Measurements from ENCODE around the gene PRM2.

The PRM2 gene

DNA sequence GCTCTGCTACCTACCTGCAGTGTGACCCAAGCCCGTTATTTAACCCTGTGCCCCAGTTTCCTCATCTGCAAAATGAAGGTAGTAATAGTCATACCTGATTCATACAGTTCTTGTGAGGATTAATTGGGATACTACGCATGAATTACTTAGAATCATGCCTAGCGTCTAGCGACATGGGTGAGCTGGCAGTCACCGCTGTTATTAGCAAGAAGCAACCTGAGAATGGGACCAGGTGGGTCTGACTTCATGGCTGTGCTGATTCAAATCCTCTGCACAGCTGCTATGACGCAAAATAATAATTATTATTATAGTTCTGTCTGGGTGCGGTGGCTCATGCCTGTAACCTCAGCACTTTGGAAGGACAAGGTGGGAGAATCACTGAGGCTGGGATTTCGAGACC, 28.1 kb downstream of the PRM2 start:
- no peak for DNase-seq (ENCODE audit: low spot score)

DNA sequence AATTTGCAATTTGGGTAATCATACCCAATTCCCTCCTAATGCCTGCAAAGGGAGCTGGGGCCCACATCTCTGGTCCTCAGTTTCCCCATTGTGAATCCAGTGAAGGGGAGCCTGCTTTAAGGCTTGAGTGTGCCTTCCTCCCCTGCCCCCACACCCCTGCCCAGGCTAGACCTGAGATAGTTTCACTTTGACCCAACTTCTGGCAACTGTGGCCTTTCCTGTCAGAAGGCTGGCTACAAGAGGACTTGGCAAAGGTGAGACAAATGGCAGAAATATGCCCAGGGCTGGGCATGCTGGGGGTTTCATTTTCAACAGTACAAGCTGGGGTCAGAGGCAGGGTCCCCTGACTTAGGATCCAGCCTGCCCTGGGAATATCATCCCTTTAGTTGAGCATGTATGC, 30.3 kb downstream of the PRM2 start:
- no peak for DNase-seq (ENCODE audit: low spot score)

DNA sequence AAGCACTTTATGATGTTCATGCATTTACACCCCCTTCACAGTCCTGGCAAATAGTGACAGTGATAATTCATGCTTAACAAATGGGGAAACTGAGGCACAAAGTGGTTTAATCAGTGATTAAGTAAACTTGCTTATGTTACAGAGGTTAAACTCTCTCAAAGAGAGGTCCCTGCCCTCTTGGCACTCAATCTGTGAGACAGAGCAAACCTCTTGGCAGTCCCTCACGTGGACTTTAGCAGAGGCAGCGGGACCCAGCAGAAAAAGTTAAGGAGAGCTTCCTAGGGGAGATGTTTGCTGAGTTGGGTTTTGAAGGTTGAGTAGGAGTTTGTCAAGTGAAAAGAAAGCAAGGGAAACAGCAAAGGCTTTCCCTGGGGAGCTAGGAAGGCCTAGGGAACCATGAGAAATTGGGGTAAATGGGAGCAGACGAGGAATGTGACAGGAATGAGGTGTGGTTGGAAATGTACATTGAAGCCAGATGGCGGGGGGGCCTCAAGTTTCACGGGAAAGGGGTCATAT, 31.0 kb downstream of the PRM2 start:
- DNase-seq (ENCODE audit: low spot score), result no peak

DNA sequence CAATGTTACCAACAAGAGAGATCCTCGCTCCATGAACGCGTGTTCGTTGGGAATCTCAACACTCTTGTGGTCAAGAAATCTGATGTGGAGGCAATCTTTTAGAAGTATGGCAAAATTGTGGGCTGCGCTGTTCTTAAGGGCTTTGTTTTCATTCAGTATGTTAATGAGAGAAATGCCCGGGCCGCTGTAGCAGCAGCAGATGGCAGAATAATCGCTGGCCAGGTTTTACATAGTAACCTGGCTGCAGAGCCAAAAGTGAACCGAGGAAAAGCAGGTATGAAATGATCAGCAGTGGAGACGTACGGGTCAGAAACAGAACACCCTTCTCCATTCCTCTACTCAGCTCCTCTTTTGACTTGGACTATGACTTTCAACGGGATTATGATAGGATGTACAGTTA, 33.6 kb downstream of the PRM2 start:
- DNase-seq (ENCODE audit: low spot score), result no peak

DNA sequence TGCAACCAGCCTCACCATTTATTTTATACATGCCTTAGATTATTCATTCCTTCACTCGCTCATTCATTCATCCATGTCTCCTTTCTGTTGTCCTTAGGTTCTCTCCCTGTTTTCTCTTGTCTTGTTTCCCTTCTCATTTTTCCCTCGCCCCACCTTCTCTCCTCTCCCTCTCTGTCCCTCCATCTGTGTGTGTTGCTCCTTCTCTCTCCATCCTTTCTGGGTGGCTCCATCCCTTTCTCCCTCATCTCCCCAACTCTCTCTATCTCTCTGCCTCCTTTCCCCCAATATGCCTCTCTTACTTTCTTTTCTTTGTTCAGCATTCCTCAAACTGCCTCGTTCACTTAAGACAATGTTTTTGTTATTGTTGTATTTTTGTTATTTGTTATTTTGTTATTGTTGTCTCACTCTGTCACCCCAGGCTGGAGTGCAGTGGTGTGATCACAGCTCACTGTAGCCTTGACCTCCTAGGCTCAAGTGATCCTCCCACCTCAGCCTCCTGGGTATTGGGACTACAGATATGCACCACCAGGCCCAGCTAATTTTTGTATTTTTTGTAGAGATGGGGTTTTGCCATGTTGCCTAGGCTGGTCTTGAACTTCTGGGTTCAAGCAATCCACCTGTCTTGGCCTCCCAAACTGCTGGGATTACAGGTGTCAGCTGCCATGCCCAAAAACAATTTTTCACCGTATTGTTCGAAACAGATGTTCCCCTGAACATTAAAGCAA, 34.6 kb downstream of the PRM2 start:
- no peak for DNase-seq (ENCODE audit: low spot score)

DNA sequence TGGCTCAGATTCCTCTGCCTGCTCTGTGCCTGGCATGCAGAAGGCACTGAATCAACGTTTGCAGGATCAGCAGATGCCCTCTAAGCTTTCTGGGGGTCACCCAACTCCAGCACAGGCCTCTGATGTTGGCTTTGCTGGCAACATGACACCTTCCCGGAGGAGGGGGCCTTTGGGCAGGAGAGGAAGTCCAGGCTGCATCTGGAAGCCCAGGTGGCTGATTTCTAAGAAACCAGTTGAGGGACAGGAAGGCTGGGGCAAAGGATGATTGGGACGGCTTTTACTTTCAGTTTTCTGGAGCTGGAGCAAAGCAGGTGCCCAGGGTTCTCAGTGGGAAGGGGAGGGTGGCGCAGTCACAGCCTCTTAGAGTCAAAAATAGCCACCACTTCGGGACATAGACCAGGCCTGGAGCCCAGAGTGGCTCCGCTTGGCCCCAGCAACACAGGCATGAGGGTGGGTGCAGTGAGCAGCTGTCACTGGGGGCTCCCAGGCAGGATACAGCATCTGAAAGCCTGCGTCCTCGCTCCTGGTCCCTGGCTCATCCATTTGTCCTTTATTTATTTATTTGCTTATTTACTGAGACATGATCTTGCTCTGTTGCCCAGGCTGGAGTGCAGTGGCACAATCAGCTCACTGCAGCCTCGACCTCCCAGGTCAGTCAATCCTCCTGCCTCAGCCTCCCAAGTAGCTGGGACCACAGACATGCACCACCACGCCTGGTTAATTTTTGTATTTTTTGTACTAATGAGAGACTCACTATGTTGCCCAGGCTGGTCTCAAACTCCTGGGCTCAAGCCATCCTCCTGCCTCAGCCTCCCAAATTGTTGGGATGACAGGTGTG, 35.4 kb downstream of the PRM2 start:
- DNase-seq (ENCODE audit: low spot score), result no peak

DNA sequence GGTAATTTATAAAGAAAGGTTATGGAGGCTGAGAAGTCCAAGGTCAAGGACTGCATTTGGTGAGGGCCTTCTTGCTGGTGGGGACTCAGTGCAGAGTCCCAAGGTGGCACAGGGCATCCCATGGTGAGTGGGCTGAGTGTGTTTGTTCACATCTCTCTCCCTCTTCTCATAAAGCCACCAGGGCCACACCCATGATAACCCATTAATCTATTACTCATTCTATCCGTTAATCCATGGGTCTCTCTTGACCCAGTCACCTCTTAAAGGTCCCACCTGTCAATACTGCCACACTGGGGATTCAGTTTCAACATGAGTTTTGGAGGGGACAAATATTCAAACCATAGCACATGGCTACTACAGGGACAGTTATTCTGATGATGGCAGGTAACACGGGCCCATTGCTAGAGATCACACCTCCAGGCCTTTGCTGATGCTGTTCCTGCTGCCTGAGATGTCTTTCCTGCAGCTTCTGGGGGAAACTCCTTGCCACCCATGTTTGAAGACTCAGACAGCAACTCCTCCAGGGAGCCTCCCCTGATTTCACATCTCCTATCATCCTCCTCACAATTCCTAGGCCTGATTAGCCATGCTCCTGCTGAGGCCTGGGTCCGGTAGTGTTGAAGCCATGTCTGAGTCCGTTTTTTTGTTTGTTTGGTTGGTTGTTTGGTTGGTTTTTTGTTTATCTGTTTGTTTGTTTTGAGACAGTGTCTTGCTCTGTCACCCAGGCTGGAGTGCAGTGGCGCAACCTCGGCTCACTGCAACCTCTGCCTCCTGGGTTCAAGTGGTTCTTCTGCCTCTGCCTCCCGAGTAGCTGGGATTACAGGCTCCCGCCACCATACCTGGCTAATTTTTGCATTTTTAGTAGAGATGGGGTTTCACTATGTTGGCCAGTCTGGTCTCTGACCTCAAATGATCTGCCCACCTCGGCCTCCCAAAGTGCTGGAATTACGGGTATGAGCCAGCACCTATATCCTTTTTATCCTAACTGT, 36.3 kb downstream of the PRM2 start:
- DNase-seq (ENCODE audit: low spot score), result no peak

DNA sequence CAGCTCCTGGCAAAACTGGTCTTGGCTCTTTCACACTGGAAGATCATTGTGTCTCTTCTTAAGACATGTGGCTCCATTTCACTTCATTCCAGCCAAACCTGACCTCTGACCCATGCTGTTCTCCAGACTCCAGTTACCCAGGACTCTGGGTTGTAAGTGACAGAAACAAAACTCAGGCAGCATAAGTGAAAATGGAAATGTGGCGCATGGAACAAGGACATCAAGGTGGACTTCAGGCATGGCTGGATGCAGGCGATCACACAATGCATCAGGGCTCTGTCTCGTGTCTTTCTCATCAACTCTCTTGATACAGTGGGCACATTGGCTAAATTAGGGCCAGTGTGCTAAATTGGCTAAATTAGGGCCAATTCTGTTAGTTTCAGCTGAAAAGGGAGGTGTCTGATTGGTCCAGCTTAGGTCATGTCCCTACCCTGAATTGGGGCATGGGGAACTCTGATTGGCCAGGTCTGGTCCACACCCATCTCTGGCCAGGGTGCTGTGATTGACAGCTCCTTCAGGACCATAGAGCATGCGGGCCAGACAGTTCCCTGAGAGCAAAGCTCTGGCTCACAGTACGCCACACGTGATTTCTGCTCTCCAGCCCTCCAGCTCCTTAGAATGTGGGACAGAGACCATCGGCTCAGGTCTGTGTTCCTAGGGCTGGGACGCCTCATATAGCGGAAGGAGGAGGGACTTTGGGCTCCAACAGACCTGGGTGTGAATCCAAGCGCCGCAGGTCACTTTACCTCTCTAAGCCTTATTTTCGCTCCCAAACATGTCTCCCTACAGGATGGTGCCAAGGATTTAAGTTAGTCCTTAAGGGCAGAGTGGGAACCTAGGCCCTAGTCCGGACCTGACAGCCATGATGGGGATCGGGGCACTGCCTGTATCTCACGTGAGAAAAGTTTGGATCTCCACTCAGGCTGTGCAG, 37.7 kb downstream of the PRM2 start:
- no peak for DNase-seq (ENCODE audit: low spot score)

DNA sequence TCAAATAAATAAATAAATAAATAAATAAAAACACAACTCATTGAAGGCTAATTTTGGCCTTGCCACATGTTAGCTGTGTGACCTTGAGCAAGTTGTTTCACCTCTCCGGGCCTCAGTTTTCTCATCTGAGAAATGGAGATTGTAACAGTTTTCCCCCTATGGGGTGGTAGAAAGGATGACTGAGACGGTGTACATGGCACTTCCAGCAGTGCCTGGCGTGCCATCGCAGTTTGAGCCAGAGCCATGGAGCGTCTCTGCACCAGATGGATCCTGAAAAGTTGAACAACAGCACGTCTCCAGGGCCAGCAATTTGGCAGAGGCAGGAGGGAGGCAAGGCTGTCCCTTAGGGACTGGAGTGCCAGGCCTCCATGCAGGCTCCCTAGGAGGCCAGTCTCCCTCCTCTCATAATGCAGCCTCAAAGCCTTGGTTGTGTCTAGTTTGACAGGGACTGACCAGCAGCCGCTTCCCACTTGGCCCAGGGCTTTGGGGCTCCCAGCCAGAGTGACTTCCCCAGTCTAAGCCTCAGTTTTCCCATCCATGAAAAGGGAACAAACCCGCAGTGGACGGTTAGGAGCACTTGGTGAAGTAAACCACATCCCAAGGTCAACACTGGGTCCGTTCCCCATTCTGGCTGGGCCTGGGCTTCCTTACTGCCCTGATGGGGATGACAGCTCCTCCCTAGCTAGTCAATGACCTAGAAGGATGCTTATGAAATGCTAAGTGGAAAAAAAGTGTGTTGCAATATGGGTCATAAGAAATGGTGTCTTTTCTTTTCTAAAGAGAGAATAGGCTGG, 39.6 kb downstream of the PRM2 start:
- no peak for DNase-seq (ENCODE audit: low spot score)

DNA sequence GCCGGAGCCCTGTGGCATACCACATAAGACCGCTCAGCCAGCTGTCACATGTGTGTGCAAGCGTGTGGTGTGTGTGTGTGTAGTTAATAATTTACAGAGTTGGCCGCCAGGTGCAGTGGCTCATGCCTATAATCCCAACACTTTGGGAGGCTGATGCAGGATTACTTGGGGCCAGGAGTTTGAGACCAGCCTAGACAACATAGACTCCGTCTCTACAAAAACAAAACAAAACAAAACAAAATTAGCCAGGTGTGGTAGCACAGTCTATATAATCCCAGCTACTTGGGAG, 40.6 kb downstream of the PRM2 start:
- peak; percentile 68 for DNase-seq (ENCODE audit: low spot score)

DNA sequence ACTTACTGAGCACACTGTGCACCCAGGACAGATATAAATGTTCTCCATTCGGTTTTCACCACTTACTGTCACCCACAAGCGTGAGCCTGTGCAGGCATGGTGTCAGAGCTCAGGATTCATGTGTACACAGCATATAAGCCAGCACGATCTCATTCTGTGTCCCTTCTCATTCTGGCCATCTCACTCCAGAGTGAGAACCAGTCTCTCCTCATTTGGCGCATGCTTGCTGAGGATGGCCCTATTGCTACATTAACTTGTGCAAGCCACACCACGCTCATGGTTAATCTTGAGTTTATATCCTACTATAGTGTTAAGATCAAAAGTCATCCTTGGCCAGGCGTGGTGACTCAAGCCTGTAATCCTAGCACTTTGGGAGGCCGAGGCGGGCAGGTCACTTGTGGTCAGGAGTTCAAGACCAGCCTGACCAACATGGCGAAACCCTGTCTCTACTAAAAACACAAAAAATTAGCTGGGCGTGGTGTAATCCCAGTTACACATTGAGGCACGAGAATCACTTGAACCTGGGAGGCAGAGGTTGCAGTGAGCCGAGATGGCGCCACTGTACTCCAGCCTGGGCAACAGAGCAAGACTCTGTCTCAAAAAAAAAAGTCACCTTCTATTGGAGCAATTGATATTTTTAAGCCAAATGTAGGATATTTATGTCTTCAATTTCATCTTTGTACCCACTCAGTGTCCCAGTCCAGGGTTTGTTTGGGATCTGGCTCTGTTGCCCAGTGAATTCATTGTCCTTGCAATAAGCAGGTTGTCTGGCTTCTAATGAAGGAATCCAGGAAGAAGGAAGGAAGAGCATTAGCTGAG, 41.2 kb downstream of the PRM2 start:
- no peak for DNase-seq (ENCODE audit: low spot score)

DNA sequence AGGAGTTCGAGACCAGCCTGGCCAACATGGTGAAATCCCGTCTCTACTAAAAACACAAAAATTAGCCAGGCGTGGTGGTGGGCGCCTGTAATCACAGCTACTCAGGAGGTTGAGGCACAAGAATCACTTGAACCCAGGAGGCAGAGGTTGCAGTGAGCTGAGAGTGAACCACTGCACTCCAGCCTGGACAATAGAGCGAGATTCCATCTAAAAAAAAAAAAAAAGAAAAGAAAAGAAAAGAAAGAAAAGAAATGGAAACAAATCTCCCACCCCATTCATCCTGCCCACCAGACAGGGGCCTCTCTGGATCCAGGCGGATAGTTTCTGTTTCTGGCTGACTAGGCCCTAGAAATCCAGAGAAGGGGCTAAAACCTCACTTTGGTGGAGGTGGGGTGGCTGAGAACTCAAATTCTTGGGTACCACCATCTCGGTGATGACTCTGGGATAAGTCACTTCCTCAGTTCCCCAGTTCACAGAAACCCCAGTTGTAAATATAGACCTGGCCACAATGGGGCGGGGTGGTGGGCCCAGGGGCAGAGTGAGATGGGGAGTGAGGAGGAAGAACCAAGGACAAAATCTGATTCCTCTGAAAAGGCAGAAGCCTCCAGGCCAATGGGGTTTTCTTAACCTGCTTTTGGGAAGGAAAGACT, 42.4 kb downstream of the PRM2 start:
- DNase-seq (ENCODE audit: low spot score), result no peak

DNA sequence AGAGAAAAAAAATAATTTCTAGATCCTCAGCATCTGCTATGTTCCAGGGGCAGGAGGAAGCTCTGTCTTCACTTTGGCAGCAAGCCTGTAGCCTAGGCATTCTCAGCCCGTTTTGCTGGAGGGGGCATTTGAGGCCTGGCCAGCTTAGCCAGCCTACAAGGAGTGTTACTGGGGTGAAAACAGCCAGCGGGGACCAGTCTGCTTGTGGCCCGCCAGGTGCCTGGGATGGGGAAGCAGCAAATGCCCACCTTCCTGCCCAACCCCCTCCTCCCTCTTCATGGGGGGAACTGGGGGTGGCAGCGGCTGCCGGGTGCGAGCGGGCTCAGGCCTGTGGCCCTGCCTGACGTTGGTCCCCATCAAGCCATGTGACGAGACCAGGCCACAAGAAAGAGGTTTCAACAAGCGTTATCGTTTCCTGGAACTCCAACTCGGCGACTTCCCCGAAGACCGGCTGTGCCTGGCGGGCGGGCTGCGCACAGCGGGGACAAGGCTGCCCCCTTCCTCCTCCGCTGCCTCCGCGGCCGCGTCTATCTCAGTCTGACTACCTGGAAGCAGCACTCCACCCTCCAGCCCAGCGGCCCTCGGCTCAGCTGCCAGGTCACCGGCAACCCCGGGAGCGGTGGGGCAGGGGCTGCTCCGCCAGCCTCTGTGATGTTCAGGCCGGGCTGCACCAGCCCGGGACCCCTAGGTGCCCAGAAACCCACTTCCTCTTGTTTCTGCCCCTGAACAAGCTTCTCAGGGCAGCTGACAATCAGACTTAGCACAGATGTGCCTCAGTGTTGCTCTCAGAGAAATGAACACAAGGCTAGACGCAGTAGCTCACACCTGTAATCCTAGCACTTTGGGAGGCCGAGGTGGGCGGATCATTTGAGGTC, 43.2 kb downstream of the PRM2 start:
- no peak for DNase-seq (ENCODE audit: low spot score)

DNA sequence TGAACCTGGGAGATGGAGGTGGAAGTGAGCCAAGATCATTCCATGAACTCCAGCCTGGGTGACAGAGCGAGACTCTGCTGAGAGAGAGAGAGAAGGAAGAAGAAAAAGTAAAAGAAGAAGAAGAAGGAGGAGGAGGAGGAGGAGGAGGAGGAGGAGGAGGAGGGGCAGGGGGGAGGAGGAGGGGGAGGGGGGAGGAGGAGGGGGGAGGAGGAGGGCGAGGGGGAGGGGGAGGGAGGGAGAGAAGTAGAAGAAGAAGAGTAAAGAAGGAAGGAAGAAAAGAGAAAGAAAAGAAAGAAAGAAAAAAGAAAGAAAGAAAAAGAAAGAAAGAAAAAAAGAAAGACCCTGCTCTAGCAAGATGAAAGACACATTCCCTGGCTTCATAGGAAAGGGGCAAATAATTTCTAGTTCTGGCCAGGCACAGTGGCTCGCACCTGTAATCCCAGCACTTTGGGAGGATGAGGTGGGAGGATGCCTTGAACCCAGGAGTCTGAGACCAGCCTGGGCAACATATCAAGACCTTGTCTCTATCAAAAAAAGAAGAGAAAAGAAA, 43.9 kb downstream of the PRM2 start:
- DNase-seq (ENCODE audit: low spot score), result no peak

DNA sequence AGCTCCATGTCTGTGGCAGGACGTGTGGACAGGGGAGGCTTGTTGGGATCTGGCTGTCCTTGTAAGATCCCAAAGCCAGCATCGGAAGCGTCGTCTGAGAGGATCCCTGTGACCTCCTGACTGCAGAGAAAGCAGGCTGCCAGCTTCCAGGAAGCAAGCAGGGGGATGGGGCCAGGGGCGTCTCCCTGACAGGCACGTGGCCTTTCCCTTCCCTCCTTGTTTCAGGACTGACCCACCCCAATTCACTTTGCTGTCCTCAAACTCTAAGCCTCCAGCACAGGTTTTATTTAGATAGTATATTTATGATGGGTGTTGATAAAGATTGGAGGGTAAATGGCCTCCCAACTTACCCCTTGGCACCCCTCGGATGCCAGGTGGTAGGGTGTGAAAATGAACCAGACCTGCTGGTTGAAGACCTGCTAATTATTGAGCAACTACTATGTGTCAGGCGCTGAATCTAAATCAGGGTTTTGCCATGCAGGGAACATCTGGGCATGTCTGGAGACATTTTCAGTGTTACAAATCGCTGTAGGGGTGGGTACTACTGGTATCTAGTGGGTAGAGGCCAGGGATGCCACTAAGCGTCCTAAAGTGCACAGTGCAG, 44.8 kb downstream of the PRM2 start:
- DNase-seq (ENCODE audit: low spot score), result no peak

DNA sequence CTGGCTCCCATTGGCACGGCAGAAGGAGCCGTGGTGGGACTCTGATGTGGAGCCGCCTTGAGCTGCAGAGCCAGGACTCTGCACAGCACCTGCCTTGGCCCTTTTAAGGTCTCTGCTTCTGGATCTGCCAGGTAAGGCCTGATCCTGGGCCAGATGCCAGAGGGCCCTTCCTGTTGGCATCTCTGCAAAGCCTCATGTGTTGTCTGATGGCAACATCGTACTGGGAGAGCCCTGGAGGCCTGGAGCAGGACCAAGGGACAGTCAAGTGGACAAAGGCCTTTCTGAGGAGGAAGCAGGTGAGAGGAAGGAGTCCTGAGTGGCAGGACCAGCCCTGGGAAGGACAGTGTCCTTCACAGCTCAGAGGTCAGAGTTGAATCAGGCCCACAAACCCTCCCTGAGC, 46.4 kb downstream of the PRM2 start:
- no peak for DNase-seq (ENCODE audit: low spot score)

DNA sequence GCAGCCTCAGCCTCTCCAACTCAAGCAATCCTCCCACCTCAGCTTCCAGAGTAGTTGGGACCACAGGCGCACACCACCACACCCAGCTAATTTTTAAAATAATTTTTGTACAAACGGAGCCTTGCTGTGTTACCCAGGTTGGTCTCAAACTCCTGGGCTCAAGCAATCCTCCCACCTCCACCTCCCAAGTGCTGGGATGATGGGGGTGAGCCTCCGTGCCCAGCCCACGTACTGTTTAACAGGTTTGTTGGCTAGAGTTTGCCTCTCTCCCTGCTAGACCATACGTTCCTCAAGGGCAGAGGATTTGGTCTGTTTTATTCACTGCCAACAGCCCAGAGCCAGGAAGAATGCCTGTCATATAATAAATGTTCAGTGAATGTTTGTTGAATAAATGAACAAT, 46.8 kb downstream of the PRM2 start:
- DNase-seq (ENCODE audit: low spot score), result no peak

All from SW480 (cell line).